Measurements from ENCODE around the gene CCDC187.
A peak's percentile ranks its signal among the peaks of the same experiment; 100 is the strongest.

Gene CCDC187

GRCh38 chr9:136344544-136345280, 40.8 kb upstream of the CCDC187 start:
- Histone ChIP-seq H3K9ac (ENCODE audit: low read length) (no peak overlapping the region), H3K27ac (ENCODE audit: low read depth, low read length) (no peak overlapping the region), H3K27me3 (ENCODE audit: control insufficient read depth, insufficient read depth, low read length) (no peaks in the 10 kb centered on the region), H3K36me3 (ENCODE audit: control insufficient read depth, insufficient read depth, low read length) (no peaks in the 10 kb centered on the region), H3K4me3 (ENCODE audit: low read length) (no peak overlapping the region), H3K4me1 (ENCODE audit: control insufficient read depth, insufficient read depth, low read length) (peaks cover 10% of the 10 kb centered on the region)

GRCh38 chr9:136343884-136344269, 40.0 kb upstream of the CCDC187 start:
- H3K36me3 ChIP-seq (ENCODE audit: control insufficient read depth, insufficient read depth, low read length), result no peaks in the 10 kb centered on the region
- no peaks in the 10 kb centered on the region for H3K27me3 ChIP-seq (ENCODE audit: control insufficient read depth, insufficient read depth, low read length)
- H3K9ac ChIP-seq (ENCODE audit: low read length), result no peak overlapping the region
- H3K4me3 ChIP-seq (ENCODE audit: low read length), result no peak overlapping the region
- no peak overlapping the region for H3K27ac ChIP-seq (ENCODE audit: low read depth, low read length)
- H3K4me1 ChIP-seq (ENCODE audit: control insufficient read depth, insufficient read depth, low read length), result peaks cover 10% of the 10 kb centered on the region

GRCh38 chr9:136343121-136343883, 39.4 kb upstream of the CCDC187 start:
- Histone ChIP-seq H3K9ac (ENCODE audit: low read length) (no peak overlapping the region), H3K27me3 (ENCODE audit: control insufficient read depth, insufficient read depth, low read length) (no peaks in the 10 kb centered on the region), H3K4me1 (ENCODE audit: control insufficient read depth, insufficient read depth, low read length) (peaks cover 10% of the 10 kb centered on the region), H3K4me3 (ENCODE audit: low read length) (peak overlapping the region; percentile 48), H3K36me3 (ENCODE audit: control insufficient read depth, insufficient read depth, low read length) (no peaks in the 10 kb centered on the region), H3K27ac (ENCODE audit: low read depth, low read length) (peak overlapping the region; percentile 32)

- no peaks in the 10 kb centered on the region for H3K27me3 ChIP-seq (ENCODE audit: control insufficient read depth, insufficient read depth, low read length)
- H3K27ac ChIP-seq (ENCODE audit: low read depth, low read length), result peak overlapping the region; percentile 32
- peaks cover 10% of the 10 kb centered on the region for H3K4me1 ChIP-seq (ENCODE audit: control insufficient read depth, insufficient read depth, low read length)
- H3K9ac ChIP-seq (ENCODE audit: low read length), result no peak overlapping the region
- H3K4me3 ChIP-seq (ENCODE audit: low read length), result peak overlapping the region; percentile 48
- no peaks in the 10 kb centered on the region for H3K36me3 ChIP-seq (ENCODE audit: control insufficient read depth, insufficient read depth, low read length)
These were observed 38.6 kb upstream of the CCDC187 start for GRCh38 chr9:136342181-136343120.

GRCh38 chr9:136341769-136342168, 37.9 kb upstream of the CCDC187 start:
- peaks cover 10% of the 10 kb centered on the region for H3K4me1 ChIP-seq (ENCODE audit: control insufficient read depth, insufficient read depth, low read length)
- H3K27me3 ChIP-seq (ENCODE audit: control insufficient read depth, insufficient read depth, low read length), result no peaks in the 10 kb centered on the region
- H3K27ac ChIP-seq (ENCODE audit: low read depth, low read length), result no peak overlapping the region
- H3K36me3 ChIP-seq (ENCODE audit: control insufficient read depth, insufficient read depth, low read length), result no peaks in the 10 kb centered on the region
- H3K4me3 ChIP-seq (ENCODE audit: low read length), result peak overlapping the region; percentile 48
- no peak overlapping the region for H3K9ac ChIP-seq (ENCODE audit: low read length)

GRCh38 chr9:136341042-136341655, 37.3 kb upstream of the CCDC187 start:
- Histone ChIP-seq H3K27me3 (ENCODE audit: control insufficient read depth, insufficient read depth, low read length) (no peaks in the 10 kb centered on the region), H3K4me3 (ENCODE audit: low read length) (no peak overlapping the region), H3K4me1 (ENCODE audit: control insufficient read depth, insufficient read depth, low read length) (peaks cover 10% of the 10 kb centered on the region), H3K36me3 (ENCODE audit: control insufficient read depth, insufficient read depth, low read length) (no peaks in the 10 kb centered on the region), H3K9ac (ENCODE audit: low read length) (no peak overlapping the region), H3K27ac (ENCODE audit: low read depth, low read length) (no peak overlapping the region)

DNA sequence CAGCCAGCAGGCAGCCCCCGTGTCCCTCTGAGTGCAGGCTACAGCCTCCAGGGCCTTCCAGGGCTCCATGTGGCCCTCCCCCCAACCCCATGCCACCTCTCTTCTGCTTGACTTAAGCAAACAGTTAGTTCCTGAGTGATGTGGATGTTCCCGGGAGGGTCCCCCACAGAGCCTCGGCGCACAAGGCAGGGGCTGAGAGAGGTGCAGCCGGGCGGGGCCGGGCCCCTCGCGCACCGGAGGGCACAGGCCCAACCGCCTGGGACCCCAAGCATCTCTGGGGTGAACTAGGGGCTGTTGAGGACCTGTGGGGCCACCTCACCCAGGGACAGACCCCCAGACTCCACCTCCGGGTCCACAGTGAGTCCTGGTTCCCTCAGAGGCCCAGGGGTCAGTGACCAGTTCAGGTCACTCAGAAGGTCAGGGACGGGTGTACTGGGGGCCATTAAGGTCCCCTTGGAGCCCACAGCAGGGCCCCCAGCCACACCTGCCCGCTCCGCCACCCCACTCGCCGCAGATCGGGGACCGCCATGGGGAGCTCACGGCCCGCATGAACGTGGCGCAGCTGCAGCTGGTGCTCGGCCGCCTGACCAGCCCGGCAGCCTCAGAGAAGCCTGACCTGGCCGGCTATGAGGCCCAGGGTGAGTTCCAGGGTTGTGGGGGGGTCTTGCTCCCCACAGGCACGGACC, 36.6 kb upstream of the CCDC187 start:
- no peaks in the 10 kb centered on the region for H3K36me3 ChIP-seq (ENCODE audit: control insufficient read depth, insufficient read depth, low read length)
- peaks cover 10% of the 10 kb centered on the region for H3K4me1 ChIP-seq (ENCODE audit: control insufficient read depth, insufficient read depth, low read length)
- no peak overlapping the region for H3K9ac ChIP-seq (ENCODE audit: low read length)
- H3K4me3 ChIP-seq (ENCODE audit: low read length), result no peak overlapping the region
- no peaks in the 10 kb centered on the region for H3K27me3 ChIP-seq (ENCODE audit: control insufficient read depth, insufficient read depth, low read length)
- H3K27ac ChIP-seq (ENCODE audit: low read depth, low read length), result no peak overlapping the region

GRCh38 chr9:136339958-136340310, 36.0 kb upstream of the CCDC187 start:
- Histone ChIP-seq H3K9ac (ENCODE audit: low read length) (no peak overlapping the region), H3K27me3 (ENCODE audit: control insufficient read depth, insufficient read depth, low read length) (no peaks in the 10 kb centered on the region), H3K27ac (ENCODE audit: low read depth, low read length) (no peak overlapping the region), H3K4me3 (ENCODE audit: low read length) (no peak overlapping the region), H3K36me3 (ENCODE audit: control insufficient read depth, insufficient read depth, low read length) (no peaks in the 10 kb centered on the region), H3K4me1 (ENCODE audit: control insufficient read depth, insufficient read depth, low read length) (peaks cover 10% of the 10 kb centered on the region)

- Histone ChIP-seq H3K4me3 (ENCODE audit: low read length) (no peak overlapping the region), H3K9ac (ENCODE audit: low read length) (no peak overlapping the region), H3K4me1 (ENCODE audit: control insufficient read depth, insufficient read depth, low read length) (peaks cover 10% of the 10 kb centered on the region), H3K36me3 (ENCODE audit: control insufficient read depth, insufficient read depth, low read length) (no peaks in the 10 kb centered on the region), H3K27ac (ENCODE audit: low read depth, low read length) (no peak overlapping the region), H3K27me3 (ENCODE audit: control insufficient read depth, insufficient read depth, low read length) (no peaks in the 10 kb centered on the region)
These were observed 35.5 kb upstream of the CCDC187 start for GRCh38 chr9:136339173-136339957.

- H3K4me1 ChIP-seq (ENCODE audit: control insufficient read depth, insufficient read depth, low read length), result peaks cover 10% of the 10 kb centered on the region
- H3K4me3 ChIP-seq (ENCODE audit: low read length), result no peak overlapping the region
- H3K27me3 ChIP-seq (ENCODE audit: control insufficient read depth, insufficient read depth, low read length), result no peaks in the 10 kb centered on the region
- no peak overlapping the region for H3K27ac ChIP-seq (ENCODE audit: low read depth, low read length)
- no peak overlapping the region for H3K9ac ChIP-seq (ENCODE audit: low read length)
- no peaks in the 10 kb centered on the region for H3K36me3 ChIP-seq (ENCODE audit: control insufficient read depth, insufficient read depth, low read length)
These were observed 34.6 kb upstream of the CCDC187 start for GRCh38 chr9:136338511-136338910.
